Hippocampal formation (tissue), 2 donors: ENCODE data around the gene SUPT4H1.

ENCODE experiments used
- DNase-seq, 2 donors: peaks; one replicate each; lab custom pipeline; 2025; lab: John Stamatoyannopoulos, UW

SUPT4H1 gene

DNA sequence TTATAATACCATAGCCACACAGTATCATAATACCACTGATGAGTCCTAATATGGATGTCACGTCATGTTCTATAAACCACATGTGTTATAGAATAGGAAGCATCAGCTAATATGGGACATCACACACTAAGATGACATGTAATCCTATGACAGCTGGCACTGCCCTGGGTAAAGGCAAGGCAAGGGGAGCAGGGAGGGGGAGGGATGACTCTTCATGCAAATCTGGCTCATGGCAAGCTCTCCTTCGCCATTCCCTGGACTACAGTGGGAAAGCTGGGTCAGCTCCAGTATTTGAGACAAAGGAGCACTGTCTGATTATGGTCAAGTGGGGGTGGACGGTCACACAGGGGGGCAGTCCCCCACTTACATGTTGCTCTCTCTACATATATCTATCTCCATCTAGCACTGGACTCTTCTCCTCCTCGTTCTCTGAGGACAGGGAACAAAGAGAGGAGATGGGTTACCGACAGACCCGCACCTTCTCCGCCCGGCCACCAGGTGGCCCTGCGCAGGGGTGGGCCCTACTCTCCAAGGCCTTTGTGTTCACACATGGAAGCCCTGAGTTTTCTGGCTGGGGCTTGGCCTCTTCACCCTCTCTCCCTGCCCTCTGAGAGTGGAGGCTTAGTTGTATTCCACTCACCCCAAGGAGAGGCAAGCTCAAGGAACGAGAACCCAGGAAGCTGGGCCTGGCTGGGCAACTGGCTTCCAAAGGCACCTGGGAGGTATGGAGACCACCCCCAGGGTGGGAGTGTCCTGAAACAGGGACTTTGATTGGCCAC lies 47.8 kb downstream of the SUPT4H1 start:
- no peak for DNase-seq

DNA sequence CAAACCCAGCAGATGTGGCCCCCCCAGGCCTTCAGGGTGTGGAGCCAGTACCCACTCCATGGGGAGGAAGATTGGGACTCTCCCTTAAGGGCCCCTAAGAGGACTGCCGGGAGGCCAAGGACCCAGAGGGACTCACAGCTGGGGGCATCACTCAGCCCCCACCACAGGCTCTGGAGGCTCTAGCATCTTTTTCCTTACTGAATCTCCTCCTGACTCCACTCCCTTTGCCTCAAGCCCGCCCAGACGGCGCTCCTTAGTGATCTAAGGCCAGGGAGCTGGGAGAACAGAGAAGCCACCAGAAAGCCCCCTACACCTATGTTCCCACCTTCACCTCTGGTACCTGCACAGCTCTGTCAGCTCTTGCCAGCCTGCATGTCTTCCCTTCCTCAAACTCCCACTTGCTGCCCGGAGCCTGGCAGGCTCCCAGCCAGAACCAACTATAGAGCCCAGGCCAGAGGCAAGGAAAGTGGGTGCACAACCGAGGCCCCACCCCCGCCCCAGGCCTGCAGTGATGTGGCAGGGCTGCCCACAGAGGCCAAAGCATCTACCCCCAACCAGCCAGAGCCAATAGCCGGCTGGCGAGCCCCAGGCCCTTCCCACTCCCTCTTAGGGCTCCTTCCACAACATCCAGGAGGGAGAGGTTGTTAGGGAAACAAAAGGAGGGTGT lies 48.9 kb downstream of the SUPT4H1 start:
- no peak for DNase-seq

- DNase-seq, result no peak
These were observed 49.7 kb downstream of the SUPT4H1 start for GRCh38 chr17:58302171-58302918.

- no peak for DNase-seq
These were observed 50.4 kb downstream of the SUPT4H1 start for GRCh38 chr17:58301504-58302150.

DNA sequence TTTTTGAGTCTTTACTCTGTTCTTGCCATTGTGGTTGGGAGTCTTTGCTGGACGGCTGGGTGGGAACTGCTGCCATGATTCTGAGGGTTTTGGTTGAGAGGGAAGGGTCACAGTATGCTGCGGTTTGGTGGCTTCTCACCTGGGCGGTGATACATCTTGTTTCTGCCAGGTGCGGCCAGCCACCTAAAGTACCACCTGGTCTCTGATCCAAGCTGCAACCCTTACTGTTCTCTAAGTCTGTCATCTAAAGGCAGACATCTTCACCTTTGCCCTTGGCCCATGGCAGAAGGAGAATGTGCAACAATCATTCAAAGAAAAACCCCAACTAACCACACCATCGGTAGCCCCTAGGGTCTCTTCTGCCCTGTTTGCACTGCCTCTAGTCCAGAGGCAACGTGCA lies 51.7 kb downstream of the SUPT4H1 start:
- DNase-seq, result no peak
